ENCODE results near the gene GGT1. TPM values are rescaled to one million over a fixed set of nuclear protein-coding genes. Genes with fewer than 3 reads are reported as not detected.
A peak's percentile ranks its signal among the peaks of the same experiment; 100 is the strongest.
"Not testable (repeated sequence)": the region's sequence is repeated elsewhere in the genome, so short reads cannot be mapped to it uniquely, and the experiment has no call there.

Gene GGT1
- total RNA-seq, 1 experiment from 2014 or later, result 2.2 TPM

GRCh38 chr22:24649371-24649770, 46.4 kb downstream of the GGT1 start:
- not testable (repeated sequence) for H3K9me3 ChIP-seq, DNase-seq, H3K4me3 ChIP-seq, H3K36me3 ChIP-seq, H3K27me3 ChIP-seq

DNA sequence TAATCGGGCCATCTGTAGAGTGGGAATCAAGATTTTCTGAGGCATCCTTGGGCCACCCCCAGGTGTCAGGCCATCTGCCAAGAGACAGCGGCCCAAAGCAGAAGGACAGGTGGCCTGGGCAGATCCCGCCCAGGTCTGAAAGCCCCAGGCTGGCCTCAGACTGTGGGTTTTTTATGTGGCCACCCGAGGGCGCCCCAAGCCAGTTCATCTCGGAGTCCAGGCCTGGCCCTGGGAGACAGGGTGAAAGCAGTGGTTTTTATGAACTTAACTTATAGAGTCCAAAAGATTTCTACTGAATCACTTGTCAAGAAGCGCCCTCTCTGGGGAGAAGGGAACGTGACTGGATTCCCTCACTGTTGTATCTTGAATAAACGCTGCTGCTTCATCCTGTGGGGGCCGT, 47.9 kb downstream of the GGT1 start:
- H3K4me3 ChIP-seq, H3K36me3 ChIP-seq, H3K27me3 ChIP-seq, H3K9me3 ChIP-seq: not testable (repeated sequence)
- DNase-seq, result peak; percentile 65

DNA sequence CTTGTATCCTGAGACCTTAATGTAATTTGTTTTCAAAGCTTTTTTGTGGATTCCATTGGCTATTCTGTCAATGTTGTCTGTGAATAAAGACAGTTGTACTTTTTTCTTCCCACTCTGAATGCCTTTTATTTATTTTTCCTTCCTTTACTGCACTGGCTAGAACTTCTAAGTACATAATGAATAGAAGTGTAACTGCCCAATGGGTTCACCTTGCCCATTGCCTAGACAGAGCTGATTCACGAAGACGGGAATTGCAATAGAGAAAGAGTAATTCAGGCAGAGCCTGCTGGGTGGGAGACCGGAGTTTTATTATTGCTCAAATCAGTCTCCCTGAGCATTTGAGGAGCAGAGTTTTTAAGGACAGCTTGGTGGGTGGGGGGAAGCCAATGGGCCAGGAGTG, 62.4 kb downstream of the GGT1 start:
- H3K27me3 ChIP-seq, DNase-seq, H3K36me3 ChIP-seq, H3K4me3 ChIP-seq, H3K9me3 ChIP-seq: not testable (repeated sequence)

DNA sequence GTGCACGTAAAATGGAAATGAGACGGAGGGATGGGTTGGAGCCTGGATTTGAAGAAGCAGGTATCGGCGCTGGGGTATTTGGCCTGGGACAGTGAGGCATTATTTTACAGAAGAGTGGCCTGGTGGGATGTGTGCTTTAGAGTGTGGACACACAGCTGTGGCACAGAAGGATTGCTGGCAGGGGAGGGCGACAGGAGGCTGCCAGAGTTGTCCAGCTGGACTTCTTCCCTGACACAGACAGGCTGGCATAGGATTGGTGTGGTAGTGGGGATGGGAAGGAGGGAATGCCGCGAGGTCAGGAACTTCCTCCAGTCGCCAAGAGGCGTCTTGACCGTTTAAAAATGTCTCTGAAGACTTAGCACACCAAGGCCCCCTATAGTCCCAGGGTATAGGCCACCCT, 64.9 kb downstream of the GGT1 start:
- not testable (repeated sequence) for H3K9me3 ChIP-seq, H3K4me3 ChIP-seq, DNase-seq, H3K36me3 ChIP-seq, H3K27me3 ChIP-seq

- H3K27me3 ChIP-seq, H3K36me3 ChIP-seq, DNase-seq, H3K9me3 ChIP-seq, H3K4me3 ChIP-seq: not testable (repeated sequence)
Observed at GRCh38 chr22:24672532-24672931, 69.5 kb downstream of the GGT1 start.

Other genes starting within 250 kb of the GGT1 start
- 0.16 and 2.0 TPM in 2 replicates for gene ADORA2A, start 175.6 kb upstream of the GGT1 start, total RNA-seq (2014; rRNA removed; shearing (Covaris generic); ENCODE audit: low replicate concordance)
- gene UPB1, start 107.9 kb upstream of the GGT1 start, total RNA-seq (2014; rRNA removed; shearing (Covaris generic); ENCODE audit: low replicate concordance), result not detected in 2 replicates
- gene GUCD1, start 48.1 kb upstream of the GGT1 start, total RNA-seq (2014; rRNA removed; shearing (Covaris generic); ENCODE audit: low replicate concordance), result 66.8 and 128 TPM in 2 replicates
- gene SNRPD3, start 47.2 kb upstream of the GGT1 start, total RNA-seq (2014; rRNA removed; shearing (Covaris generic); ENCODE audit: low replicate concordance), result 75.1 and 110 TPM in 2 replicates
- 5.9 TPM in 1 of 2 replicates, not detected in the other for gene LRRC75B, start 10.1 kb upstream of the GGT1 start, total RNA-seq (2014; rRNA removed; shearing (Covaris generic); ENCODE audit: low replicate concordance)
- not detected in 2 replicates for gene PIWIL3, start 171.5 kb downstream of the GGT1 start, total RNA-seq (2014; rRNA removed; shearing (Covaris generic); ENCODE audit: low replicate concordance)
- not detected in 2 replicates for gene SGSM1, start 203.0 kb downstream of the GGT1 start, total RNA-seq (2014; rRNA removed; shearing (Covaris generic); ENCODE audit: low replicate concordance)

Data from MG63 (cell line).